GM06990 (cell line): ENCODE results near the gene CCNYL1.
"Not testable (repeated sequence)": the region's sequence is repeated elsewhere in the genome, so short reads cannot be mapped to it uniquely, and the experiment has no call there.

Experiments used
- DNase-seq: peaks from one replicate; pipeline ENCODE4 v3.0.0-alpha.2; 2011; ENCODE audit not compliant: insufficient read length; ENCODE audit errors: extremely low read depth
- H3K27me3 ChIP-seq: replicated peaks from 2 replicates; pipeline ENCODE4 v1.6.0; 2011; ENCODE audit warnings: low read length; ENCODE audit not compliant: control insufficient read depth, insufficient read depth
- H3K36me3 ChIP-seq: 2 replicates; pipeline ENCODE4 v1.5.1; 2011; ENCODE audit warnings: low read length; ENCODE audit not compliant: control insufficient read depth, insufficient read depth
- H3K4me3 ChIP-seq: replicated peaks from 2 replicates; pipeline ENCODE4 v1.5.1; 2011; ENCODE audit warnings: low read depth, mild to moderate bottlenecking, control low read depth, low read length
- CTCF ChIP-seq: IDR thresholded peaks from 2 replicates; pipeline ENCODE4 v1.5.1; 2011; ENCODE audit warnings: low read length, control low read depth, mild to moderate bottlenecking, inconsistent platforms; ENCODE audit not compliant: insufficient read depth, poor library complexity, severe bottlenecking

The CCNYL1 gene

GRCh38 chr2:207683879-207684627, 27.4 kb upstream of the CCNYL1 start:
- no peak for DNase-seq
- H3K4me3 ChIP-seq = no peak overlapping the region
- no peaks in the 10 kb centered on the region for H3K27me3 ChIP-seq
- no peaks in the 10 kb centered on the region for H3K36me3 ChIP-seq
- TF ChIP-seq CTCF = no peak

DNA sequence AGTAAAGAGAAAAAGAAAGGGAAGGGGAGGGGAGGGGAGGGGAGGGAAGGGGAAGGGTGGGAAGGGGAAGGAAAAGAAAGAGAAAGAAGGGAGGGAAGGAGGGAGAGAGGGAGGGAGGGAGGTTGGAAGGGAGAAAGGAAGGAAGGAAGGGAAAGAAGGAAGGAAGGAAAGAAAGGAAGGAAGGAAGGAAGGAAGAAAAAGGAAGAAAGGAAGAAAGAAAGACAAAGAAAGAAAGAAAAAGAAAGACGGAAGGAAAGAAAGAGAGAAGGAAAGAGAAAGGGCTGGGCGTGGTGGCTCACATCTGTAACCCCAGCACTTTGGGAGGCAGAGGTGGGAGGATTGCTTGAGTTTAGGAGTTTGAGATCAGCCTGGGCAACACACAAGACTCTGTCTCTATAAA, 24.6 kb upstream of the CCNYL1 start:
- Histone ChIP-seq H3K4me3 (no peak overlapping the region), H3K36me3 (no peaks in the 10 kb centered on the region), H3K27me3 (no peaks in the 10 kb centered on the region)
- DNase-seq = no peak
- no peak for TF ChIP-seq CTCF

DNA sequence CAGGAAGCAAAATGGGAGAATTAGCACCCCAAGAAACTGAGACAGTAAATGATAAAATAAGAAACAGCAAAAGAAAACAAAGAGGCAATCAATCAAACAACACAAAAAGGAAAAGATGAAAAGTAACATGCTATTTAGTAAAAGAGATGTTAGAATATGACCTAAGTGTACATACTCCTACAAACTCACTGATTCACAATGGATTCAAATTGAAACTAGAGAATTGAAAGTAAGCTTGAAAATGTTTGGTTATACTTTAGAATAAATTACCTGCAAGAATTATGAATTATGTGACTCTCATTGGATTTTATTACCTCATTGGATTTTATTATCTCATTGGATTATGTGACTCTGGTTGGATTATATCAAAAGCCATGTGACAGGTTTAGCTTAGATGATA, 22.8 kb upstream of the CCNYL1 start:
- DNase-seq = no peak
- Histone ChIP-seq H3K4me3 (no peak overlapping the region), H3K36me3 (no peaks in the 10 kb centered on the region), H3K27me3 (no peaks in the 10 kb centered on the region)
- TF ChIP-seq CTCF = no peak

DNA sequence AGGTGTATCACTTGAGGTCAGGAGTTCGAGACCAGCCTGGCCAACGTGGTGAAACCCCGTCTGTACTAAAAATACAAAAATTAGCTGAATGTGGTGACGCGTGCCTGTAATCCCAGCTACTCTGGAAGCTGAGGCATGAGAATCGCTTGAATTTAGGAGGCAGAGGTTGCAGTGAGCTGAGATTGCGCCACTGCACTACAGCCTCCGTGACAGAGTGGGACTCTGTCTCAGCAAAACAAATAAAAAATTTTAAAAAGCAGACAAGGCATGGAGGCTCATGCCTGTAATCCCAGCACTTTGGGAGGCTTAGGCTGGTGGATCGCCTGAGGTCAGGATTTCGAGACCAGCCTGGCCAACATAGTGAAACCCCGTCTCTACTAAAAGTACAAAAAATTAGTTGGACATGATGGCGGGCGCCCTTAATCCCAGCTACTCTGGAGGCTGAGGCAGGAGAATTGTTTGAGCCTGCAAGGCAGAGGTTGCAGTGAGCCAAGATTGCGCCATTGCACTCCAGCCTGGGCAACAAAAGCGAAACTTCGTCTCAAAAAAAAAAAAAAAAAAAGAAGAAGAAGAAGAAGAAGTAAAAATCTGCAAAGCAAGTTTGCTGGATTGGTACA, 20.5 kb upstream of the CCNYL1 start:
- H3K27me3 ChIP-seq, H3K4me3 ChIP-seq, DNase-seq, H3K36me3 ChIP-seq: not testable (repeated sequence)

DNA sequence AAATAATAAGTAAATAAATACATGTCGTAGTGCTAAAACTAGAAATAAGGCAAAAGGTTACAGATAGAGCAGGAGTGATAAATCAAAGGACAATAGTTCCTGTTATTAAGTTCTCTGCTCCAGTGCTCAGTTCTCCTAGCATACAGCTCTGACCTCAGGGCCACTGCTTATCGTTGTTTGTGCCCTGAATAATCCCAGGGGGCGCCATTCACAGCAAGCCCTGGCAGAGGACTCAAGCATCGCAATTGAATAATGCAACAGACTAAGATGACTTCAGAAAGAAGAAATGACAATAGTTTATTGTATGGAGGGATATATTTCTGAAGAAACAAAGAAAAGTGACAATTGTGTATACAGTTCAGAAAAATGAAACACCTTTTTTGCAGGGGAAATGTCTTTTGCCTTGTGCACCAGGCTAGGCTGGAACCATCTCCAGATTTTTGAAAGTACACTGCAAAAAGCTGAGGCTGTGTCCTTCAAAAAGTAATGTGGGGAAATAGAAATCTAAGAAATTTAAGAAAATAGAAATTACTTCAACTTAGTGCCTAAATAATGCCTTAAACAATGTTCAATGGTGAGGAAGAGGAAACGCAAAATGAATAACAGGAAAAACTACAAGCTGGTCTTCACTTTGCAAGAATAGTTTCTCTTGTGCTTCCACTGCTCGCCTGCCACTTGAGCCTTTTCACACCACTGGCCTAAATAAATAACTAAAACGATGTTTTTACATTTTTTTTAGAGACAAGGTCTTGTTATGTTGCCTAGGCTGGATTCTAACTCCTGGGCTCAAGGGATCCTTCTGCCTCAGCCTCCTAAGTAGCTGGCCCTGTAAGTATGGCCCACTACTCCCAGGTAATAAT, 19.0 kb upstream of the CCNYL1 start:
- peak; percentile 70 for TF ChIP-seq CTCF
- DNase-seq = no peak
- H3K36me3 ChIP-seq = no peaks in the 10 kb centered on the region
- H3K4me3 ChIP-seq = no peak overlapping the region
- no peaks in the 10 kb centered on the region for H3K27me3 ChIP-seq

GRCh38 chr2:207693641-207694249, 17.7 kb upstream of the CCNYL1 start:
- TF ChIP-seq CTCF = no peak
- Histone ChIP-seq H3K4me3 (no peak overlapping the region), H3K36me3 (no peaks in the 10 kb centered on the region), H3K27me3 (no peaks in the 10 kb centered on the region)
- no peak for DNase-seq
